OCI-LY1 (cell line): ENCODE results near the gene FOXC1.

ENCODE experiments used
- H2AFZ ChIP-seq: fragments of 200-600 bp; sonication (generic), shearing (Covaris generic); 2 replicates; pipeline ENCODE4 v1.6.0; 2014; ENCODE audit warnings: antibody characterized with exemption, mild to moderate bottlenecking, low read length
- H3F3A ChIP-seq: fragments of 200-600 bp; sonication (generic), shearing (Covaris generic); 2 replicates; pipeline ENCODE4 v1.6.0; 2014; ENCODE audit warnings: mild to moderate bottlenecking, antibody characterized with exemption, low read length, moderate library complexity; ENCODE audit not compliant: insufficient read depth
- H3K27ac ChIP-seq: fragments of 200-600 bp; sonication (generic); 2 replicates; pipeline ENCODE4 v1.5.1; 2014; ENCODE audit warnings: low read length, mixed run types, mild to moderate bottlenecking, low read depth; ENCODE audit not compliant: poor library complexity, severe bottlenecking
- H3K27me3 ChIP-seq: fragments of 200-600 bp; sonication (generic); 2 replicates; pipeline ENCODE4 v1.6.0; 2014; ENCODE audit warnings: antibody characterized with exemption, mild to moderate bottlenecking, low read length, moderate library complexity; ENCODE audit not compliant: insufficient read depth
- H3K36me3 ChIP-seq: fragments of 200-600 bp; sonication (generic); 2 replicates; pipeline ENCODE4 v1.6.1; 2014; ENCODE audit warnings: mild to moderate bottlenecking, antibody characterized with exemption, low read length, moderate library complexity, mixed read lengths; ENCODE audit not compliant: insufficient read depth
- H3K4me1 ChIP-seq: fragments of 200-600 bp; sonication (generic); 2 replicates; pipeline ENCODE4 v1.5.1; 2014; ENCODE audit warnings: mild to moderate bottlenecking, low read length, moderate library complexity; ENCODE audit not compliant: insufficient read depth, severe bottlenecking
- H3K4me2 ChIP-seq: fragments of 200-600 bp; sonication (generic), shearing (Covaris generic); 2 replicates; pipeline ENCODE4 v1.6.1; 2014; ENCODE audit warnings: low read length
- H3K4me3 ChIP-seq: fragments of 200-600 bp; sonication (generic); 2 replicates; pipeline ENCODE4 v1.5.1; 2014; ENCODE audit warnings: low read length, low read depth, mild to moderate bottlenecking, mixed read lengths; ENCODE audit not compliant: poor library complexity, severe bottlenecking
- H3K79me2 ChIP-seq: fragments of 200-600 bp; shearing (Covaris generic); 2 replicates; pipeline ENCODE4 v1.6.1; 2016; ENCODE audit warnings: mixed run types, low read length, mixed read lengths; ENCODE audit not compliant: insufficient read depth
- H3K9ac ChIP-seq: fragments of 200-600 bp; sonication (generic), shearing (Covaris generic); 2 replicates; pipeline ENCODE4 v1.6.1; 2014; ENCODE audit warnings: mild to moderate bottlenecking, low read length, mixed read lengths
- H3K9me2 ChIP-seq: fragments of 200-600 bp; sonication (generic), shearing (Covaris generic); 2 replicates; pipeline ENCODE4 v1.6.1; 2014; ENCODE audit warnings: low read depth, mild to moderate bottlenecking, low read length, mixed read lengths
- H3K9me3 ChIP-seq: fragments of 200-600 bp; shearing (Covaris generic); 2 replicates; pipeline ENCODE4 v1.6.1; 2014; ENCODE audit warnings: low read length, mixed read lengths
- H4K20me1 ChIP-seq: fragments of 200-600 bp; sonication (generic), shearing (Covaris generic); 2 replicates; pipeline ENCODE4 v1.6.0; 2016; ENCODE audit warnings: mild to moderate bottlenecking, low read length; ENCODE audit not compliant: insufficient read depth
- EZH2 ChIP-seq: fragments of 200-600 bp; sonication (generic), shearing (Covaris generic); IDR thresholded peaks from 2 replicates; pipeline ENCODE4 v1.8.0; 2017; ENCODE audit warnings: borderline replicate concordance, mixed run types, mild to moderate bottlenecking, antibody characterized with exemption, low read length, moderate library complexity, mixed read lengths
- TF ChIP-seq, protein P1 (sequence below): fragments of 200-600 bp; sonication (generic), shearing (Covaris generic); IDR thresholded peaks from 2 replicates; pipeline ENCODE4 v1.5.1; 2017; ENCODE audit warnings: mild to moderate bottlenecking, antibody characterized with exemption, low read length, moderate library complexity, mixed read lengths

The FOXC1 gene

DNA sequence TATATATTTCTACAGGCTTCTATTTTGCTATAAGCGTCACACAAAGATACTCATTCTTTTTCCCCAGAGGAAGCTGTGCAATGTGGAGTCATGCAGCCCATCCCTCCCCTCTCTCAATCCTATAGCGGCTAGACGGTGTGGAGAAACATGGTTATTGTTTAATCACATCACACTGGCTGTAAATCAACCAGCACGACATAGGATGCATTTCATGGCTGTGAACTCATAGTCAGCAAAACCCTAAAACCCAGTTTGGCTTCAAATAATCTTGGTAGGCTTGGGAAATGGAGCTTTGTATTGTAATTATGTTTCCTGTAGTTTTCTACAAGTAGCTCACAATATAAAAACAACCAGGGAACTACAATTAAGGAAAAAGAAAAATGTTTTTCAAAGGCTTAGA lies 16.8 kb downstream of the FOXC1 start:
- no peaks in the 10 kb centered on the region for H4K20me1 ChIP-seq
- no peaks in the 10 kb centered on the region for H3K9me2 ChIP-seq
- peaks cover 13% of the 10 kb centered on the region; the same call in 1 of the 2 replicates for H3K27me3 ChIP-seq
- no peaks in the 10 kb centered on the region for H3K79me2 ChIP-seq
- no peak overlapping the region for H3K4me2 ChIP-seq
- no peak overlapping the region for H2AFZ ChIP-seq
- no peak overlapping the region for H3K4me3 ChIP-seq
- no peak overlapping the region for H3K27ac ChIP-seq
- H3K9me3 ChIP-seq: no peaks in the 10 kb centered on the region
- H3K9ac ChIP-seq: no peak overlapping the region
- no peak for TF ChIP-seq EZH2
- TF ChIP-seq, protein P1, sequence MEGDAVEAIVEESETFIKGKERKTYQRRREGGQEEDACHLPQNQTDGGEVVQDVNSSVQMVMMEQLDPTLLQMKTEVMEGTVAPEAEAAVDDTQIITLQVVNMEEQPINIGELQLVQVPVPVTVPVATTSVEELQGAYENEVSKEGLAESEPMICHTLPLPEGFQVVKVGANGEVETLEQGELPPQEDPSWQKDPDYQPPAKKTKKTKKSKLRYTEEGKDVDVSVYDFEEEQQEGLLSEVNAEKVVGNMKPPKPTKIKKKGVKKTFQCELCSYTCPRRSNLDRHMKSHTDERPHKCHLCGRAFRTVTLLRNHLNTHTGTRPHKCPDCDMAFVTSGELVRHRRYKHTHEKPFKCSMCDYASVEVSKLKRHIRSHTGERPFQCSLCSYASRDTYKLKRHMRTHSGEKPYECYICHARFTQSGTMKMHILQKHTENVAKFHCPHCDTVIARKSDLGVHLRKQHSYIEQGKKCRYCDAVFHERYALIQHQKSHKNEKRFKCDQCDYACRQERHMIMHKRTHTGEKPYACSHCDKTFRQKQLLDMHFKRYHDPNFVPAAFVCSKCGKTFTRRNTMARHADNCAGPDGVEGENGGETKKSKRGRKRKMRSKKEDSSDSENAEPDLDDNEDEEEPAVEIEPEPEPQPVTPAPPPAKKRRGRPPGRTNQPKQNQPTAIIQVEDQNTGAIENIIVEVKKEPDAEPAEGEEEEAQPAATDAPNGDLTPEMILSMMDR: no peak
- H3K4me1 ChIP-seq: peaks cover 8% of the 10 kb centered on the region
- H3F3A ChIP-seq: no peaks in the 10 kb centered on the region
- peaks cover 44% of the 10 kb centered on the region for H3K36me3 ChIP-seq

DNA sequence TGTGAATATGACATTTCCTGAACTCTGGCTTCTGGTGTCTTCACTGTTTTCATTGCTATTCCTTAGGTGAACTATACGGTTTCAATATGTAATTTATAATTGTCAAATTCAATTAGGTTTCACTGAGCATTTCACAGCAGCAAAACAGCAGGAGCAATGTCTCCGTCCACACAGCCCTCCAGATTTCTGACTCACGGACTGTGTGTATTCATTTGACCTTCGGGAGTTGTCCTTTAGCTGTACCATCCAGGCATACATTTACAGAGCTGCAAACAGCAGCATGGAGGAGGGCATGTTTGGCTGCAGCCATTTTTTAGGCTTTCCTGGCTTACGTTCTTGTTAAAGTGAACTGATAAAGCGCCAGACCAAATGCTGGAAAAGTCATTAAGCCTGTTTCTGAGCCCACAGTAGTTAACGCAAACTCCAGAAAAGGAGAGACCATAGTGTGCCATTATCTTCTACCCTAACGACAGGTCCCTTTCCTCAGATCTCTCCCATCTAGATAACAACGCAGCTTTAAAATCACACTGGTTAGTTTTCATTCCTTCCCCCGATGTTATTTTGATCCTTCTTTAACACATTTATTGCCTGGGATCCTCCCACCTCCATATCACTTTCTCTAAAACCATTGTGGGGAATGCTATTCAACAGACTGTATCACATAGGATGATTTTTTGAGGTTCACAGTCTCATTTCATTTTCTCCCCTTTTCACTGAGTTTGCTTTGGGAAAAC lies 18.3 kb downstream of the FOXC1 start:
- H3K9ac ChIP-seq: no peak overlapping the region
- no peaks in the 10 kb centered on the region for H3K9me3 ChIP-seq
- peaks cover 31% of the 10 kb centered on the region for H3K36me3 ChIP-seq
- H3K4me2 ChIP-seq: no peak overlapping the region
- no peaks in the 10 kb centered on the region for H3K9me2 ChIP-seq
- H3K27ac ChIP-seq: no peak overlapping the region
- H2AFZ ChIP-seq: no peak overlapping the region
- no peaks in the 10 kb centered on the region for H3K79me2 ChIP-seq
- no peaks in the 10 kb centered on the region for H3F3A ChIP-seq
- no peak overlapping the region for H3K4me3 ChIP-seq
- no peak for TF ChIP-seq EZH2
- TF ChIP-seq, protein P1: no peak
- peaks cover 8% of the 10 kb centered on the region for H3K4me1 ChIP-seq
- H4K20me1 ChIP-seq: no peaks in the 10 kb centered on the region
- H3K27me3 ChIP-seq: peaks cover 13% of the 10 kb centered on the region; the same call in 1 of the 2 replicates

DNA sequence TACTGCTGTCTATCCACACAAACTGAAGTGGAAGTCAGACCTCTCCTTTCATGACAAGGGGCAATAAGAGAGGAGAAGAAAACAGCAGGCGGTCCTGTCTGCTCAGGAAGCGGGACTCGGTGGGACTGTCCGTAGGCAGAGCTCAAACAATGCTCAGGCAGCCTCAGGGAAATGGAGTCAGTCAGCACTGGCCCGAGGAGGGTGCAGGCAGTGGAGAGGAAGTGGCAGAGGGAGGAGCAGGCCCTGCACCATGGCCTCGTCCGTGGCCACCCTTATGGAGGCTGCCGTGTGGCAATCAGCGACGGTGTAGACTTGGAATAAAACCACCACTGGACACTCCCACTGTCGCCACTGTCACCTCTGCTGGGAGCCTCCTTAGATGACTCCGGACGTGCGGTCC lies 19.6 kb downstream of the FOXC1 start:
- Histone ChIP-seq H3K9me3 (no peaks in the 10 kb centered on the region), H3K36me3 (peaks cover 22% of the 10 kb centered on the region), H3K27ac (no peak overlapping the region), H3F3A (no peaks in the 10 kb centered on the region), H3K9ac (no peak overlapping the region), H4K20me1 (no peaks in the 10 kb centered on the region), H3K4me2 (no peak overlapping the region), H2AFZ (no peak overlapping the region), H3K9me2 (no peaks in the 10 kb centered on the region), H3K27me3 (peaks cover 13% of the 10 kb centered on the region; the same call in 1 of the 2 replicates), H3K4me1 (peaks cover 8% of the 10 kb centered on the region), H3K4me3 (no peak overlapping the region), H3K79me2 (no peaks in the 10 kb centered on the region)
- TF ChIP-seq, protein P1: no peak
